ENCODE data around the gene FBXO7.

The FBXO7 gene

DNA sequence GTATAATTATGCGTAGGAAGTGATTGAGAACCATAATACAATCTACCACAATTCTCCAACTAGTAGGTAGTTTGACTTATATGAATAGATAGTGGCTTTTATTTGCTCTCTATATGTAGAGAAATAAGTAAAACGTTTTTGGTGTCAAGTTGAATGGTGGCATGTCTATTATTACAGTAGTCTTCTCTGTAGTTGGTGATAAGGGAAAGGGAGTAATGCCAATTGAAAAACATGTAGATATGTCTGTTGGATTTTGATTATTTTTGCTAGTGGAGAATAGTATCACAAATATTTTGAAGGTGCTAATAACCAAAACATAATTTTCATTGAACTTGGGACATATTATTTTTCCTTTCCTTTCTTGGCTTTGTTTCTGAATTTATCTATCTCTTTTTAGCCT, 17.5 kb downstream of the FBXO7 start:
- no peak for DNase-seq

DNA sequence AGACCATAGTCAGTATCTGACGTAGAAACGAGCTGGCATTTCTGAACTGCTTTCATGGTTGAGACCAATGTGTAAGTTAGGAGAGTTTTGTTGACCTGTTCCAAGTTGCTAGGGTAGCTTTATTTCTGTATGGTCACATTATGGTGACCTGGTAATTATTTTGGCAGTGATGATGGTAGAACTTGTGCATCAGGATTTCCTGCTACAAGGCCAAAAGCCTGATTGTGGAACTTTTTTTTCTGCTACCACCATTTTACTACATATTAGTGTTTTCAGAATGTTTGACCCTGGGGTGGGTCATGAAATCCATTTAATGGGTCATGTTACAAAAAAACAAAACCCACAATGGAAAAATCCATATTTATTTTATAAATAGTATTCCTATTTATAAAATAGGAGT, 18.9 kb downstream of the FBXO7 start:
- DNase-seq, result no peak

DNA sequence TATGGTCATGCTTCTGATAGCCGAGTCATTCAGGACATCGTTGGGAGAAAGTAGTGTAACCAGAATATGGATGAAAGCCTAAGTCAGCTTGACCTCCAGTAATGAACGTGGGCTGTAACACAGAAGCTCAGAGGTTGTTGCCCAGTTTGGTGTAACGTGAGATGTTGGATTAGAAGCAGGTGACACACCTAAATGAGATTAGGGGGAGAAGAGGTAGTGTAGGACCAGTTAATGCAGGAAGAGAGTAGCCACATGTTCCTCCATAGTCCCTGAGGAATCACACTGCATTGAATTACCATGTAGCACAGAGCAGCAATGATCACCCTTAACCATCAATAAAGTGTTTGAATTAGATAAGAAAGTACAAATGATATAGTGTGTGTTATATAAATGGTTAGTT, 20.4 kb downstream of the FBXO7 start:
- DNase-seq, result no peak

DNA sequence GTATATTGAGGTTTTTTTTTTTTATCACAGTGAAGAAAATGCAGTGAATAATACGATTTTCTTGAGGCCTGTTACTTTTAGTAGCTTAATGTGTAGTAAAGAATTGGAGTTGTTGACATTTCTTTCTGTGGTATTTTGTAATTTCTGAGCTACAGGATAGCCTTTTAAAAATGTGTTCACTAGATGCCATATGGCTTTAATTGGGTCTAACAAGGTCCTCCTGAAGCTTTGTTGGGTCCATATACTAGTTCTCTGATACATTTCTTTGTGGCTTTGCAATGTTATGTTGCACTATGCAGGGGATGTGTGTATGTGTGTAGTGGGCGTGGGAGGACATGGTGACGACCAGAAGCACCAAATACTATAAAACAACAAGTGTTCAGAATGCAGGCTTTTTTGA, 25.1 kb downstream of the FBXO7 start:
- DNase-seq, result no peak

DNA sequence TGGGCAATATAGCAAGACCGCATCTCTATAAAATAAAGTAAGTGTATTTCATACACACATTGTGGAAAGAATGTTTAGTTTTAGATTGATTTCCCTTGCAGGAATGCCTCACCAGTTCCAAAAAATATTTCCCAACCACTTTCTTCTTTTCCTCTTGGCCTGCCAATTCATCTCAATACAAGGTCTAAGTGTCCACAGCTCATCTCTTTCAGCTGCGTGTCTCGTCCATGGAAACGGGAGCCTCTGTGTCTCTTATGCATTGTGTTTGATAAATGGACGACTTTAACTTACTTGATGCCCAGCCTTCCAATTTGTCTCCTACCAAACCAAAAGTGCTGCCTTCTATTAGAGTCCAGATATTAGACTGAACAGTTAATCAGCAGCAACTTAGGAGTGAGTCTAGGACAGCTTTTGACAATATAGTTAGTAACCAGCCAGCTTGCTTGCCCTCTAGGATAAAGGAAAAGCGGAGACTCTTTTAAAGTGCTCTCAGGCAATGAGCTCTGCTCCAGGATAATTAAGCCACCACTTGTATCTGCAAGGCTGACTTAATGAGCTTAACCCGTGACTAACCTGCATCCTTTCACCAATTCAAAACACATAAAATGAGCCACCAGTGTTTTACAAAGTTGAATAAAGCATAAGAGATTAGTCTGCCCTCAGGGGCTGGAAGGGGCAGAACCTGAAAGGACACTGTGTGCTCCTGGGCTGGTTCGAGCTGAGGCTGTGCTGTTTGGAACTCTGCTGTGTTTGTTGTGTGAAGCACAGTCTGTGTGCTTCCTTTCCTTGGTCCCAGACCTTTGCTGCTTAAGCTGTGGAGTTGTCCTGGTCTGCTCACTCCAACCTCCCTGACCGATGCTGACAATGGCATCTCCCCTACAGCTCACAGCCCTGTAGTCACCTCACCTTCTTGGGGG, 27.5 kb downstream of the FBXO7 start:
- DNase-seq, result no peak

DNA sequence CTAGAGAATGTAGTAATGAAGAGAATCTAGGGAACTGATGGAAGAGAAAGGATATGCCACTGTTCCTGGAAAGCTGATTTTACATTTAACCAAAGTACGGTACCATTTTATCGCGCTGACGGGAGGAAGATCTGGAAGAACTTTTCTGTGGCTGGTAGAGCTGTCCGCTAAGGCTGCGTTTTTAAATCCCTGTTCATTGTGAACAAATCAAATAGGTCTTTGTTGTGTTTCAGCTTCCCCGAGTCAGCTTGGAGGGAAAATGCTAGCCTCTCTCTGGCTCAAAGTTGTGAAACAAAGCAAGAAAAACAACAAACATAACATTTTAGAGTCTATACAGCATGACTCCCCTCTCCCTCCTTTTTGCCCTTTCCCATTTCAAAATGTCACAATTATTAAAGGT, 34.4 kb downstream of the FBXO7 start:
- DNase-seq, result no peak

DNA sequence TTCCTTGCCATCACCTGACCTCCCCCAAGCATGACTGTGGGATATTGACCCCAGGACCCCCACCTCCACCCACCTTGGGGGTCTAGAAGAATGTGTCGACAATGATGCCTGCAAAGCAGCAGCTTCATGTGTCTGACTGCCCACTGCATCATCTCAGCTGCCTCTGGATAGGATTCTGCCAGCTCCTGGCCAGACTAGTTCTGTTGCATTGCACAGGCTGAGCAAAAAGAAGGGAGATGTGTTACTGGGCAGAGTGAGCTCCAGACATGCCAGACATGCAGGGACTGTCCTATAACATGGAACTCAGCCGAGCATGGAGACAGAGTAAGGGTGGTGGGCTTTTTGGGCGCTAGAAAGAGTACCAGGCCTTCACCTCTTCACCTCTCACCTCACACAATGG, 36.7 kb downstream of the FBXO7 start:
- no peak for DNase-seq

DNA sequence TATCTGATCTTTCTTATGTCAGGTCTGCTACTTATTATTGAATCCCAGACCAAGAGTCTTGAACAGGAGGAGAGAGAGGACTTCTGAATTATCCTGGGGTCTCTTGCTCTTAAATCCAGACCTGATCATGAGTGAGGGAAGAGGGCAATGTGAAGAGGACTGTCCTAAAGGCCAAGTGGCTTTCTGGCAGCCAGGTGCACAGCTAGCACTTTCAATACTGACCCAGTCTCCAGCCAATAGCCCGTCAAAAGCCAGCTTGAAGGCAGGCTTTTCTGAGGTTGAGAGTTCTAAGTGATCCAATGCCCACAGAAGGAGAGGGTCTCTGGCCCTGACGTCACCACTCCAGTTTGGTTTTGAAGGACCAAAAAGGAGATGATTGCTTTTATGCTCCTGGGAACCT, 37.2 kb downstream of the FBXO7 start:
- DNase-seq, result no peak

DNA sequence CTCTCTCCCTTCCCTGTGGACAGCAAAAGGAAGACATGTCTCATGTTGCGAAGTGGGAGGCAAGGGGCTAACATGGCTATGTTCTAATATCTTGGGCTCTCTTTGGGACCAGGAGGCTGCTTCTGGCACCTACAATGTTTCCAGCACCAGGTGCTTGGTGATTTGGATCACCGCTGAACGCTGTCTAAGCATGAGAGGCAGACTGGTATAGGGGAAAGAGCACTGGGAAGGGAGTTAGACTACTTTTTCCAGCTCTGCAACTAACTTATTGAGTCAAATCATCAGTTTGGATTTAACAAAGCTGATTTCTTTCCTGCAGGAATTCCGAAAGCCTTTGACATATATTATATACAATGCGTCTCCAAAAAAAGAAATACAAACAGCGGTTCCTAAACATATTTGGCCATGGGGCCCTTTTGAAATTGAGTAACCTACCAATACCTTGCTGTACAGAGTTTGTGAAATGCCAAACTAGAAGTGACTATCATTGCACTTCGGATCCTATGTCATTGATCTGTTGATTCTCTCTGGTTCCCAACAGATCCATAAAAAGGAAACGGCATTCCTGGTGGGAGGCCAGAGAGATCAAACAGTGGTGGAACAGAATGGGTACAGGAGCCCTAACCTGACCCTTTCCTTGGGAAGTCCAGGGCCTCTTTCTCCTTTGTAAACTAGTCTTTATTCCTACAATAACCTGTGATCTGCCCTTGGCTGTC, 37.8 kb downstream of the FBXO7 start:
- DNase-seq, result no peak

DNA sequence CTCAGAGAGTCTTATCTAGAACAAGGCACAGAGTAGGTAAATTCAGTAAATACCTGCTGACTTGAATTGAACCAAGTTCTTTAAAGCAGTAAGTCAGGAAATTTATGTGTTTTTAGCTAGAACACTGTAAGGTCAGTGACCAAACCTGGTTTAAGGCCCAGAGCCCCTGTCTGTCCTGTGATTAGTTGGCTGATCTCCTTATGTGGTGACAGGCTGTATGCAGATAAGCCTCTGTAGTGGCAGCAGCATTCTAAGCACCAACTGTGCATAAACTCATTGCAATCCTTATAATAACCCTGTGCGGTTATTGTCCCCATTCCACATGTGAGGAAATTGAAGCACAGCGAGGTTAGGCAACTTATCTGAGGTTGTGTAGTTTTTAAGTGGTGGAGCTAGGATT, 40.5 kb downstream of the FBXO7 start:
- no peak for DNase-seq

DNA sequence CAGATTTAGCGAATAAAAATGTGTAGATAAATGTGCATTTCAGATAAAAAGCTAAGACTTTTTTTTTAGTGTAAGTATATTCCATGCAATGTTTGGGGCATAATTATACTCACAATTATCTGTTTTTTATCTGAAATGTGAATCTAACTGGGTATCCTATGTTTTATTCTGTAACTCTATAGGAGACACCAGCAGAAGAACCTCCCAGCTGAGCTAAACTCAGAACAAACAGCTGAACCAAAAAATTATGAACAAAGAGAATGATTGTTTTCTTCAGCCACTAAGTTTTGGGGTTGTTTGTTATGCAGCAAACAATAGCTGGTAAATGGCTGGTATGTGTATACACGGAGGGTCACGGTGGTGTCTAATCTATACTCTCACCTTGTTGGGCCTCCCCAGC, 42.9 kb downstream of the FBXO7 start:
- DNase-seq, result no peak

DNA sequence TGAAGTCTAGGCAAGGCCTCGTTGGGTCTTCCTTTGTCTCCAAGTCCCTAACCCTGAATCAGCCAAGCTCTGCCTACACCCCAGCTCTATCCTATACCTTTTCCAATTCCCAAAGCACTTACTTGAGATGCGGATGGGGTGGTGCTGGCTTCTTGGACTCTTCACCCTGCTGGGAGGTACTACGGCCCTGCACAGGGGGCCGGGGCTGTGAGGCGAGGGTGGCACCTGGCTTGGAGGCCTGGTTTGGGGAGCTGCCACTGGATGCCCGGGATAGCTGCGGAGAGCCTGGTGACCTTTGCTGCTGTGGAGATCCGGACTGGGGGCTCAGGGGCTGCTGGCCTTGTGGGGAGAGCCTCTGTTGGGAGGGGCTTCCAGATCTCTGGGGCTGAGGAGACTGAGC, 43.3 kb downstream of the FBXO7 start:
- DNase-seq, result no peak

DNA sequence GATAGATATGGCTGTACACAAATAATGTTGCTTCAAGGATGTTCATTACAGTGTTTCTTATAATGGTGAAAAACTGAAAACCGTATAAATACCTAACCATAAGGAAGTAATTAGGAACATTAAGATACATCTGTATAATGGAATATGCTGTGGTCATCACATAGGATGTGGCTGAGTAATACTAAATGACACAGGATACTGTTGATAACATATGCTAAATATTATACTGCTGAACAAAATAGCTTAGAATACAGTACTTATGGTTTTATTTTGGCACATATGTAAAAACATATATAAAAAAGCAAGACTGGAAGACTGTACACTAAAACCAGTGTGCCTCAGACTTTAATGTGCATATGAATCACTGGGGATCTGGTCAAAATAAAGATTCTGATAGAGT, 43.8 kb downstream of the FBXO7 start:
- DNase-seq, result no peak

DNA sequence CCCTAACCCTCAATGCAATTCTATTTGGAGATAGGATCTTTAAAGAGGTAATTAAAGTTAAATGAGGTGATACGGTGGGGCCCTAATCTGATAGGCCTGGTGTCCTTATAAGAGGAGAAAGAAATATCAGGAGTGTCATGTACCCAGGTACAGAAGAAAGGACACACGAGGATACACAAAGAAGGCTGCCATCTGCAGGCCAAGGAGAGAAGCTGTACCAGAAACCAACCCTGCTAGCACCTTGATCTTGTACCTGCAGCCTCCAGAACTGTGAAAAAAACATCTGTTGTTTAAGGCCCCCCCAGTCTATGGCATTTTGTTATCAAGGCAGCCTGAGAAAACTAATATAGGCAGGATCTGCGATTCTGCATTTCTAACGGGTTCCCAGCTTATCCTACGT, 44.2 kb downstream of the FBXO7 start:
- DNase-seq, result no peak

DNA sequence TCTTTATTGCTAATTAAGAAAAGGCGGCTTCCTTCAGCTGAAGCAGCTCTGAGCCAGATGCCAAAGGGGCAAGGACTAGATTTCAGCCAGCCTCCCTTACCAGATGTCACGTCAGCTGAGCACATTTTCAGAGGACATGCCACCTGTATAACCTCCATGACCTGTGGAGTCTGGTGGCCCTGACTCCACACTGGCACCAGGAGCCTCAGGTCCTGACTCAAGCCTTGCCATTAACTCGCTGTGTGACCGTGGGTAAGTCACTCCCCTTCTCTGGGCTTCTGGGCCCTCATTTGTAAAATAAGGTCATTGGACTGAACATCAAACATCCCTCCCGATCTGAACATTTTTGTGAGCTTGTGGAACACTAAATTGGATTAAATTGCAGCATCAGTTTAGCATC, 46.0 kb downstream of the FBXO7 start:
- no peak for DNase-seq

DNA sequence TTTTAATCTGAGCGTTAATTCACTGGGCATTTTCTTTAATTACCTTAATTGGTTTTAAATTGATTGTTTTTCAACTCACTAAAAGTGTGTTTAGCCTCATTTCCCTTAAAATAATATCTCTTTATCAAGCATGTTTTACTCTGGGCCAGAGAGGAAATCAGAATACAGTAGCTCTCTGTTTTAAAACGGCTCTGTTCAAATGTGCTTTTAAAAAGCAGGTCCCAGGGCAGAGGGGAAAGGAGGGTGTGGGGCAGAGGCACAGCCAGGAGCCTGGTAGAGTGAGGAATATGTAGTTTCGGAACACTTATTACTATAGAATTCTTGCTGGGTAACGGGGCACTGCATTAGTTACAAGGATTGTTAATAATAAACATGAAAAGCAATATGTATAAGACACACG, 47.6 kb downstream of the FBXO7 start:
- no peak for DNase-seq

DNA sequence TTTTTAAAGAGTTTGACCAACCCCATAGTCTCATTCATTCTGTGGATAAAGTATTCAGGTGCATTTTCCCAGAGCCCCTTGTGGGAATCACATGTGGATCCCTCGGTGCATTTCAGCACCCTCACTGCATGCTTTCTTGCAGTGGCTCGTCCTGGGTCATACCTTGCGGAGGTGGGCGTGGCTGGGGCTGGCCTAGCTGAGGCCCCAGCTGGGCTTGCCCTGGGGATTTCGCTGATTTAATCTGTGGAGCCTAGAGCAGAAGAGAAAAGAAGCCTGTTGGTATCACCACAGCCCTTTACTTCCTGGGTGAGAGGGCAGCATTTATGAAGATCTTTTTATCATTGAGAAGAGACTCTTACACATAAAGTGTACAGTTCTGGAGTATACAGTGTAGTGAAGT, 53.1 kb downstream of the FBXO7 start:
- DNase-seq, result no peak

DNA sequence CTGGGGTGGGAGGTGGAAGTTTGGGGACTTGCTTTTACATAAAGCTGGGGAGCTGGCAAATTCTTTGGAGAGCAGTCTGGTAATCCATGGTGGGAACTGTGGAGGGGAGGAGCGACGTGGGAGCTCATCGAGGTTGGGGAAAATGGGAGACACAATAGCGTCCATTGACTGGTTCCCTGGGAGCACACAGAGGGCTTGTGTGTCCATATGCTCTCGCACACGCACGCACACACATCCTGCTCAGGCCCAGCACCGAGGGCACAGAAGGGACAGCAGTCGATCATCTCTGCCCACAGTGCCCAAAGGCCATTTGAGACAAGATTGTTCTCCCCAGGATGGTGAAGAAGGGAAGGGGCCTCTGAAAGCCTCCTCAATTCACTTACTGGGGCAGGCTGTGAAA, 53.7 kb downstream of the FBXO7 start:
- no peak for DNase-seq

DNA sequence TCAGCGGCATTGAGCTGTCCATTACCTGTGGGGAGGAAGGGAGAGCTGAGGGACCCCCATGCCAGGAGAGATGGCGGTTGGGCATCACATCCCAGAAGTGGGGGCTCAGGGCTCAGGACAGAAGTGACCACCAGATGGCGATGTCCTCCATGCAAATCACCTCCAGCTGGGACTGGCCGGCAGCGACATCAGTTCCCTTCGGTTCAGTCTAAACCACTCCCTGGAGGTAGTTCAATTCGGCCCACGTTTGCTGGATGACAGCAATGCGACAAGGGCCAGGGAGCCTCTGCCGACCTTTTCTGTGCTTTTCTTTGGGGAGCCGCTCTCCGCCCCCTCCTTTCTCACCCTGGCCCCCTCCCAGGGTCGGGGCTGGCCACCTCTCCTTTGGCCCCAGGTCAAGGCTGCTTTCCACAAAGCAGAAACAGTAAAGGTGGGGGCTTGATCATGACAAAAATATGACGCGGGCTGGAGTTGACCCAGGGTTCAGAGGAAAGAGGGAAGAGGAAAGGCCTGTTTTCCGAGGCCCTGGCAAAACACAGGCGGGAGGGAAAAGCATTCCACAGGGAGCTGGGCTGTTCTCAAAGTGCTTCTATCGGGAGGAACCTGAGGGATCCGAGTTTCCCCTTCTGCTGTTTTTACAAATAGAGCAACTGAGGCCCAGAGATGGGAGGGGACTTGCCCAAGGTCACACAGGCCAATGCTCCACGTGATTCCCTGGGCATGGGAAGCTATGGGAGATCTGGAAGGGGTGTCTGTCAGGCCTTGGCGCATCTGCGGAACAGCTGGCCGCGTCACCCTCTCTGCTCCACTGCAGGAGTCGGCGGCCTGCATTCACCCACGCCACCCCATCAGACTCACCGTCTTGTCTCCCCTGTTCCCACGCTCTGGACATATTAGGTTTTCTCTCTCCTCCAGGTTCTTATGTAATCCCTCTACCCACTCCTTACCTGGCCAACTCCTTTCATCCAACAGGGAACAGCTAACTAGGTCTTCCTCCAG, 54.7 kb downstream of the FBXO7 start:
- peak; percentile 43 to 46 for DNase-seq

DNA sequence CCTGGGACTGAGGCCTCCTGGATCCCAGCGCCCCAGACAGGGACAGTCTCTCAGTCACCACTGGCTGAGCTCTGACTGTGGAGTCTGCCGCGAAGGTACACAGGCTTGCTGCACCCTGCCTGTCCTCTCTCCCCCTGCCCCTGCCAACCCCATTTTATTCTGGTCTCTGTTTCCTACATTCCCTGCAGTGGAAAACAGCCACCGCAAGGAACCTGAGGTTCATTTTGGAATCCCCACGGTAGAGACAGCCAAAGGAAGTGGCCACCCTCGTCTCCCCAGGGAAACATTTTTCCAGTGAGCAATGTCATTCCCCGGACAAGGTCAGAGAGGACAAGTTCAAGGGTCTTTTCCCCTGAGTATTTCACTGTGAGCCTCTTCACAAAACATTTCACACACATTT, 56.6 kb downstream of the FBXO7 start:
- no peak for DNase-seq

DNA sequence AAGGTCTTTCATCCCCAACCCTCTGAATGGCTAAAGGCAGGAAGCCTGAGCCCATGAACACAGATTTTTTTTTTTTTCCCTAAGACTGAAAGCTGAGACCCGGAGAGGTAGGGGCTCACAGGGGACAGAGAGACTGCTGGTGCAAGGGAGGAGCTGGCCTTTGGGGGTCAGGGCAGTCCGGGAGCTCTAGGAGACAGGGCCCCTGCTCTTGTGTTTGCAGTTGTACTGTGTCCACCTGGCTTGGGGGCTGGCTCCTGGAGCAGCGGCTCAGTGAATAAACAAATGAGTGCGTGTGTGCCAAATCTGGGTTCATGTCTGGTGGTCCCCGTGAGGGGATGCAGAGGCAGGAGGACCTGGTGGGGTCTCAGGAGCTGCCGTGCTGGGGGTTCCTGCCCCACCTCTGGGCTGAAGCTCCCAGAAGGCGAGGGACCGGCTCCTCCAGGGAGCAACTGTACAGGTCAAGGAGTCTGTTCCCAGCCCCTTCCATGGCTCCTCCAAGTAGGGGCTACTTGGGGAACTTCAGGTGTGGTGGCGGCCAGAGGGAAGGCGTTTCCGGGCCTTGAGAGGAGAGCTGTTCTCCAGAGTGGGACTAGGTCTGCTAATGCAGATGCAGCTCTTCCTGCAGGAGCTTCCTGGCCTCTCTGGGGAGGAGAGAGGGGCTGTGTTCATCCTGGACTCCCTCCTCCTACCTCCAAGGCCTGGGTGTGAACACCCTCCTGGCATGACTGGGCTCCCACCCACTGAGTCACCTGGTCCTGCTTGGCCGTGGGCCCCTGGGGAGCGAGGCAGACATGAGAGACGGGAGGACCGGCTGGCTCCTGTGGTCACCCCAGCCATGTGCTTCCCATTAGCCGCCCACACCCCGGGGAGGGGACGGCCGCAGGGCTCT, 57.6 kb downstream of the FBXO7 start:
- no peak for DNase-seq

DNA sequence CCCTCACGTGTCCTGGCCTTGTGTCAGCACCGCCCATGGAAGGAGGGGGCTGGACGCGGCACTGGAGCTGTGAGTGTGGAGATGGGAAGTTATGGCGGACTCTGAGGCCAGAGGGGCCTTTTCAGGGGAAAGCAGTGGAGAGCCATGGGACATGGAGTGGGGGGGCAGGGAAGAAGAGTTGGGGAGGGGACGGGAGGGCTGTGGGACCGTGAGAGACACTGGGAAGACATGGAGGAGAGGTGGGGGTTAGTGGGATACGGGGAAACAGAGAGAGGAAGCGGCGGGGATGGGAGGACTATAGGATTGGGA, 58.2 kb downstream of the FBXO7 start:
- DNase-seq, result no peak
